ENCODE measurements around the gene CHRND.
"Not testable (repeated sequence)": the region's sequence is repeated elsewhere in the genome, so short reads cannot be mapped to it uniquely, and the experiment has no call there.

CHRND gene

GRCh38 chr2:232524771-232525170 is 1.2 kb upstream of the CHRND start:
- no peak for DNase-seq

DNA sequence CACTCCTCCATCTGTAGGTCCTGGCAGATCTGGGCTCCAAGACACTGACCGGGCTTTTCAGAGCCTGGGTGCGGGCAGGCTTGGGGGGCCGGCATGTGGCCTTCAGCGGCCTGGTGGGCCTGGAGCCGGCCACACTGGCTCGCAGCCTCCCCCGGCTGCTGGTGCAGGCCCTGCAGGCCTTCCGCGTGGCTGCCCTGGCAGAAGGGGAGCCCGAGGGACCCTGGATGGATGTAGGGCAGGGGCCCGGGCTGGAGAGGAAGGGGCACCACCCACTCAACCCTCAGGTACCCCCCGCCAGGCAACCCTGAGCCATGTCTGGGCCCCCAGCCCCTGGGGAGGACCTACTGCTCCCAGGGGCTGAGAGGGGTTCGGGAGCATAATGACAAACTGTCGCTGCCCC is 761 bp upstream of the CHRND start:
- no peak for DNase-seq

GRCh38 chr2:232526372-232526941 is 497 bp downstream of the CHRND start:
- no peak for DNase-seq

GRCh38 chr2:232527905-232528470 is 2.0 kb downstream of the CHRND start:
- DNase-seq: no peak

DNA sequence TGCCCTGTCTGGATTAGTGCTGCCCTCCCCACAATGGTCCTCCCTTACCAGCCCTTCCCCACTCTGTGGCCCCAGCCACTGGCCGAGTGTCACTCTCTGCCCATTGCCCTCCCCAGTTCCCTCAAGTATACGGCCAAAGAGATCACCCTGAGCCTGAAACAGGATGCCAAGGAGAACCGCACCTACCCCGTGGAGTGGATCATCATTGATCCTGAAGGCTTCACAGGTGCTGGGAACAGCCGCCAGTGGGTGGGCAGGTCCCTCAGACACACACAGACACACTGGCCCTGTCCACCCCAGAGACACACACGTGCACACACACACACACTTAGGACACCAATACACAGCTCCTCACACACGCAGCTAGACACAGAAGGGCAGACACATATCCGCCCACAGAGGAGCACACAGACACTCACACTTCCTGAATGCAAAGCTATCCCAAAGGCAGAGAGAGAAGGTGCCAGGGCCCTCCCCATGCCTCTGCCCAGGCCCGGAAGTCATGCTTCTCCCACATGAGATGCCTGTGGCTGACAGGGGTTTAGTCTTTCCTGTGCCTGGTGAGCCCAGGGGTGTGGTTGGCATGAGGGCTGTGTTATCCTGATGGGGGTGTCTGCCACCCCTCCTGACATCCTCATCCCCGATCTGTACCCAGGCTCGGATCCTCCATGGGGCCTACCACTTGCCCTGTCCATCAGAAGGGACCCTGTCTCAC is 2.9 kb downstream of the CHRND start:
- DNase-seq: no peak

DNA sequence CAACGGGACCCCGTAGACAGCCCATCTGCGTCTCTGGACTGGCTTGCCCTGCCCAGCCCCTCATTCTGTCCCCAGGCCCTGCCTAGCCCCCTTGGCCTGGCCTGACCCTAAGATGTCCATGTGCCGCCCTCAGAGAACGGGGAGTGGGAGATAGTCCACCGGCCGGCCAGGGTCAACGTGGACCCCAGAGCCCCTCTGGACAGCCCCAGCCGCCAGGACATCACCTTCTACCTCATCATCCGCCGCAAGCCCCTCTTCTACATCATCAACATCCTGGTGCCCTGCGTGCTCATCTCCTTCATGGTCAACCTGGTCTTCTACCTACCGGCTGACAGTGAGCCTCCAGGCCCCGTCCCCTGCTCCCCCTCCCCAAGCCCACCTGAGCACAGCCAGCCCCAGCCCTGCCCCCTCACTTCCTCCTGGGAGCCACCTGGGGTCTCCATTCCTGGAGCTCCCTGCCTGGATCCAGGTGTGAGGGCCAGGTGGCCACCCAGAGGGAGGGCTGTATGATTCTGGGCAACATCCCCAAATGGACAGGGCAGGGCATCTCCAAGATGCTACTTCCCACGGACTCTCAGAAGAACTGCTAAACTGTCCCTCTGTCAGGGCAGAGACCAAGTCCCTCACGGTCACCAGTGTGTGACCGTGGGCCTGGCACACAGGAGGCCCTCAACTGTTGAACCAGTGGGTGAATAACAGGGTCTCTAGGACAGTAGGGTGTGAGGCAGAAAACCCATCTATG is 4.0 kb downstream of the CHRND start:
- no peak for DNase-seq

DNA sequence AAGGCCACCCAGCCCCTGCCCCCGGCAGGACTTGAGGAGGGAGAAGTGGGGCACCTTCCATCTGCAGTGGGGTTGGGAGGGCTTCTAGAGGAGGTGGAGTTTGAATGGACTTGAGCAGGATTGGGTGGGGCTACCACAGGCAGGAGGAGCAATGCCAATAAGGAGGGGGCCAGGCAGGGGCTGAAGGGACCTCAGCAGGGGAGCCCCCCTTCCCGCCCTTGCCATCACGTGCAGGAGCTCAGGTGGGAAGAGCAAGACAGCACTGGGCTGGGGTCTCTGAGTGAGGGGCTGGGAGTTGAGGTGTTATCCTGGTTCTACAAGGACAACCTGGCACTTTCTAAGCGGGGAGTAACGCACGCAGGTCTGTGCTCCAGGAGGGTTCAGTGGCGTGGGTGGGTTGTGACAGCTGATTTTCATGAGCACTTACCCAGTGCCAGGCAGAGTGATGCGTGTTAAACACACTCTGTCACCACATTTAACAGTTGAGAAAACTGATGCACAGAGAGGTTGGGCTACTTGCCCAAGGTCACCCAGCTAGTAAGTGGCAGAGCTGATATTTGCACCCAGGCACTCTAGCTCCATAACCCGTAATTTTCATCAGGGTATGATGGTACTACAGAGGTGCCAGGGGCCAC is 4.8 kb downstream of the CHRND start:
- DNase-seq: no peak

- no peak for DNase-seq
These were observed 6.5 kb downstream of the CHRND start for GRCh38 chr2:232532419-232532818.

- not testable (repeated sequence) for DNase-seq
These were observed 6.9 kb downstream of the CHRND start for GRCh38 chr2:232532821-232533220.

DNA sequence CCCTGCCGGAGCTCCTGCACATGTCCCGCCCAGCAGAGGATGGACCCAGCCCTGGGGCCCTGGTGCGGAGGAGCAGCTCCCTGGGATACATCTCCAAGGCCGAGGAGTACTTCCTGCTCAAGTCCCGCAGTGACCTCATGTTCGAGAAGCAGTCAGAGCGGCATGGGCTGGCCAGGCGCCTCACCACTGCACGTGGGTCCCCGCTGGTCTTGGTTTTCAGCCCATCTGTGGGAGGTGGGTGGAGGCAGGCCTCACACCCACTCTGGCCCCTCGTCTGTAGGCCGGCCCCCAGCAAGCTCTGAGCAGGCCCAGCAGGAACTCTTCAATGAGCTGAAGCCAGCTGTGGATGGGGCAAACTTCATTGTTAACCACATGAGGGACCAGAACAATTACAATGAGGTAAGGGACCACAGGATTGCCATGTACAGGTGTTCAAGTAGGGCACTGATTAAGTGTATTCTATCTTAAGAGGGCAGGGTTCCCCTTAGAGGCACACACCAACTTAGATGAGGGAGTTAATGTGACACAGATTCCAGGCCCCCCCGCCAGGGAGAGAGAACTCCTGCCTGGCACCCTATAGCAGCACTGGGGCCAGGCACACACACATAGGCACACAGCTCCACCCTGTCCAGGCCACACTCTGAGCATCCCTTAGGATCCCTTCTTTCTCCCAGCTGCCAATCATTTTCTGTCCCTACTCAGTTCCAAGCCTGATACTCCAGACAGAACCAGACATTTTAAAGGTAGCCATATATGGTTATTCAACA is 8.2 kb downstream of the CHRND start:
- DNase-seq: no peak

DNA sequence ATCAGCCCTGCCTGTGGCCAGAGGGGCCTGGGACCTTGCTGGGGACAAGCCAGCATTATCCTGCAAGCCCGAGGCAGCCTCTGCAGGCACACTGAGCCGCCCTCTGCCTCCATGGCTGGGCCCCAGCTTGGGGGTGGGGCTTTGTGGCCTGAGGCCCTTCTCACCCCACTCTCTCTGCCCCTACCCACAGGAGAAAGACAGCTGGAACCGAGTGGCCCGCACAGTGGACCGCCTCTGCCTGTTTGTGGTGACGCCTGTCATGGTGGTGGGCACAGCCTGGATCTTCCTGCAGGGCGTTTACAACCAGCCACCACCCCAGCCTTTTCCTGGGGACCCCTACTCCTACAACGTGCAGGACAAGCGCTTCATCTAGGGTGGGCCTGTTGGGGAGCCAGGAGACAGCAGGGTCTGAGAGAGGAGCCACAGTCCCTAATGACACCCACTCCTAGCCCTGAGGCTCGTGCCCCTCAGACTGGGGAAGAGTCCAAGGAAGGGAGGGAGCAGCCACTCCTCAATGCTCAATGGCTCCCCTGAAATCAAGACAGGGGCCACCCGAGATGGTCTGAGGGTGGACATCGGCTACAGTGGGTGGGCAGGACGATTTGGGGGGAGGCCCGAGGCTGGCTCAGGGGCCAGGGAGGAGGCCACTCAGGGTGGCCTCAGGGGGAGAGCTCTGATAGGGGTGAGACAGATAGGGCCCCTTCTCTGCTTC is 9.1 kb downstream of the CHRND start:
- no peak for DNase-seq

- DNase-seq: no peak
These were observed 10.0 kb downstream of the CHRND start for GRCh38 chr2:232535761-232536530.

DNA sequence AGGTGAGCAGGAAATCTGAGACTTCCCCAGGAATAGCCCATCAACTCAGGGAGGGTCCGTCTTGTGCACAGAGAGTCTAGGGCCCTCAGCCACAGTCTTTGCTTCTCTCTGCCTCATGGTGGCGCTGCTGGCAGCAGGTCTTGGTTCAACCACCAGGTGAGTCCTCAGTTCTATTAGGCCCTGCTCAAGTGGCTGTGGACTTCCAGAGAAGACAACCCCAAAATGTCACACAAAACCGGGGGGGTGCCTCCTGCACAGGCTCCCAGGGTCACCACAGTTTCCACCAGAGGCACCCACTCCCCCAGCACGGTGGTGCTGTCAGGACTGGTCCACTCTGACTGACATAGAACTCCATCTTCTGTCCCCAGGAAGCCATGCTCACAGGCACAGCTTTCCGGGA is 11.1 kb downstream of the CHRND start:
- DNase-seq: no peak

DNA sequence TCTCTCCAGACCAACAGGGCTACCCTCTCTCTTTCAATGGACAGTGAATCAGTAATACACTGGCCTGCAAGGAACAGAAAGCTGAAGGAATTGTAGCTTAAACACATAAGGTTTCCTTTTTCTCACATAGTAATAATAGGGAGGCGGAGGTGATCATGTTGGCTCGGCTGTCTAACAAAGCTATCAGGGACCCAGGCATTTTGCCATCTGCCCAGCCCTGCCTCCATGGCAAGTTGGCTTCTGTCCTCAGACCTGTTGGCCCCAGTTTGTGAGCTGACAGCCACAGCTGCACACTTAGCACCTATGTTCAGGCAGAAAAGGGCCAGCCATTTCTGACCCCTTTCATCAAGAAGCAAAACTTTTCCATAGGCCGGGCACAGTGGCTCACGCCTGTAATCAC is 11.5 kb downstream of the CHRND start:
- no peak for DNase-seq

DNA sequence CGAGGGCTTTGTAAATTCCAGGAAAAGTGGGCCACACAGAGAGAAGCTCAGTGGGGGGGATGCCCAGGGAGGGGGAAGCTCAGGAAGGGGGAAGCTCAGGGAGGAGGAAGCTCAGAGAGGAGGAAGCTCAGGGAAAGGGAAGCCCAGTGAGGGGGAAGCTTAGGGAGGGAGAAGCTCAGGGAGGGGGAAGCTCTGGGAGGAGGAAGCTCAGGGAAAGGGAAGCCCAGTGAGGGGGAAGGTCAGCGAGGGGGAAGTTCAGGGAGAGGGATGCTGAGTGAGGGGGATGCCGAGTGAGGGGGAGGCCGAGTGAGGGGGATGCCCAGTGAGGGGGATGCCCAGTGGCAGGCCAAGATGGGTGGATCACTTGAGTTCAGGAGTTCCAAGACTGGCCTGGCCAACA is 12.7 kb downstream of the CHRND start:
- DNase-seq: no peak

- DNase-seq: no peak
These were observed 13.6 kb downstream of the CHRND start, which contains the start of gene CHRNG for GRCh38 chr2:232539298-232540231. CHRNG (plus strand) TSS chr2:232539692; CDS start chr2:232539748, 56 bp downstream.

GRCh38 chr2:232540441-232541041 is 14.6 kb downstream of the CHRND start:
- DNase-seq: no peak

Measured in amygdala (tissue), 56 donors.